SW 1271 (cell line): ENCODE measurements around the gene SCAF1.
A peak's percentile ranks its signal among the peaks of the same experiment; 100 is the strongest.

Experiments used
- DNase-seq, 2 experiments: peaks; one replicate each; lab custom pipeline; 2025; lab: John Stamatoyannopoulos, UW

The SCAF1 gene, protein sequence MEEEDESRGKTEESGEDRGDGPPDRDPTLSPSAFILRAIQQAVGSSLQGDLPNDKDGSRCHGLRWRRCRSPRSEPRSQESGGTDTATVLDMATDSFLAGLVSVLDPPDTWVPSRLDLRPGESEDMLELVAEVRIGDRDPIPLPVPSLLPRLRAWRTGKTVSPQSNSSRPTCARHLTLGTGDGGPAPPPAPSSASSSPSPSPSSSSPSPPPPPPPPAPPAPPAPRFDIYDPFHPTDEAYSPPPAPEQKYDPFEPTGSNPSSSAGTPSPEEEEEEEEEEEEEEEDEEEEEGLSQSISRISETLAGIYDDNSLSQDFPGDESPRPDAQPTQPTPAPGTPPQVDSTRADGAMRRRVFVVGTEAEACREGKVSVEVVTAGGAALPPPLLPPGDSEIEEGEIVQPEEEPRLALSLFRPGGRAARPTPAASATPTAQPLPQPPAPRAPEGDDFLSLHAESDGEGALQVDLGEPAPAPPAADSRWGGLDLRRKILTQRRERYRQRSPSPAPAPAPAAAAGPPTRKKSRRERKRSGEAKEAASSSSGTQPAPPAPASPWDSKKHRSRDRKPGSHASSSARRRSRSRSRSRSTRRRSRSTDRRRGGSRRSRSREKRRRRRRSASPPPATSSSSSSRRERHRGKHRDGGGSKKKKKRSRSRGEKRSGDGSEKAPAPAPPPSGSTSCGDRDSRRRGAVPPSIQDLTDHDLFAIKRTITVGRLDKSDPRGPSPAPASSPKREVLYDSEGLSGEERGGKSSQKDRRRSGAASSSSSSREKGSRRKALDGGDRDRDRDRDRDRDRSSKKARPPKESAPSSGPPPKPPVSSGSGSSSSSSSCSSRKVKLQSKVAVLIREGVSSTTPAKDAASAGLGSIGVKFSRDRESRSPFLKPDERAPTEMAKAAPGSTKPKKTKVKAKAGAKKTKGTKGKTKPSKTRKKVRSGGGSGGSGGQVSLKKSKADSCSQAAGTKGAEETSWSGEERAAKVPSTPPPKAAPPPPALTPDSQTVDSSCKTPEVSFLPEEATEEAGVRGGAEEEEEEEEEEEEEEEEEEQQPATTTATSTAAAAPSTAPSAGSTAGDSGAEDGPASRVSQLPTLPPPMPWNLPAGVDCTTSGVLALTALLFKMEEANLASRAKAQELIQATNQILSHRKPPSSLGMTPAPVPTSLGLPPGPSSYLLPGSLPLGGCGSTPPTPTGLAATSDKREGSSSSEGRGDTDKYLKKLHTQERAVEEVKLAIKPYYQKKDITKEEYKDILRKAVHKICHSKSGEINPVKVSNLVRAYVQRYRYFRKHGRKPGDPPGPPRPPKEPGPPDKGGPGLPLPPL

DNA sequence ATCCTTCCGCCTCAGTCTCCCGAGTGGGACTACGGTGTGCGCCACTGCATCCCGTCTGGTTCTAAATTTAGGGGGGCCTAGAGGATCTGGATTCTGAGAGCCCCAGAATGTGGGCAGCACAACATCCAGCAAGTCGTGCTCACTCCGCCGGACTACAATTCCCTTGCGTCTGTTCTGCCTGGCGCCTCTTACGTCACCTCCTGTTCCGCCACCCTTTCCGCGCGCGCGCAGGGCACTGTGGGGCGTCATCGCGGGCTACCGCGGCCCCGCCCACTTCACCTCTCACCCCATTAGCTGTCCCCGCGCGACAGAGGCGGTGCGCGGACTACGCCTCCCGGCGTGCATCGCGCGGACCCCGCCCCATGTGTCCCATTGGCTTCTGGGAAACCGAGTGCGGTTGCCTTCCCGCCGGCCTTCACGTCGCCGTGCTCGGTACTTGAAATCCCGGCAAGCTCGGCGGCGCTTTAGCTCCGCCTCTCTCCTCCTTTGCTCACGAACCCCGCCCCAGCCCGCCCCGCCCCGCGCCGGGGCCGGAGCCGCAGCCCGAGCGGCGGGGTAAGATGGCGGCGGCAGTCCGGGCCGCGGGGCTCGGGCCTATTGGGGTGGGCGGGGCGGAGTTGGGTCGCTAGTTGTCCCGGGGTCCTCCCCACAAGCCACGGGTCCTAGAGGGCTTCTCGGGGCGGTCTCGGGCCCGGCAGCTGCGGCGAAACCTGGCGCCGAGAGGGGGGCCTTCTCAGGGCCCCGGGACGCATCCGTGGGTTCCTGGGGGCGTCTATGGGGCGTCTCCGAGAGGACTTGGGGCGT is at the start of gene SCAF1:
SCAF1 (plus strand) TSS at position 522 of the 804 bp plus-strand sequence. CDS start 2,818 bp downstream, outside the sequence.
- DNase-seq, result peak; percentile 82 to 96

DNA sequence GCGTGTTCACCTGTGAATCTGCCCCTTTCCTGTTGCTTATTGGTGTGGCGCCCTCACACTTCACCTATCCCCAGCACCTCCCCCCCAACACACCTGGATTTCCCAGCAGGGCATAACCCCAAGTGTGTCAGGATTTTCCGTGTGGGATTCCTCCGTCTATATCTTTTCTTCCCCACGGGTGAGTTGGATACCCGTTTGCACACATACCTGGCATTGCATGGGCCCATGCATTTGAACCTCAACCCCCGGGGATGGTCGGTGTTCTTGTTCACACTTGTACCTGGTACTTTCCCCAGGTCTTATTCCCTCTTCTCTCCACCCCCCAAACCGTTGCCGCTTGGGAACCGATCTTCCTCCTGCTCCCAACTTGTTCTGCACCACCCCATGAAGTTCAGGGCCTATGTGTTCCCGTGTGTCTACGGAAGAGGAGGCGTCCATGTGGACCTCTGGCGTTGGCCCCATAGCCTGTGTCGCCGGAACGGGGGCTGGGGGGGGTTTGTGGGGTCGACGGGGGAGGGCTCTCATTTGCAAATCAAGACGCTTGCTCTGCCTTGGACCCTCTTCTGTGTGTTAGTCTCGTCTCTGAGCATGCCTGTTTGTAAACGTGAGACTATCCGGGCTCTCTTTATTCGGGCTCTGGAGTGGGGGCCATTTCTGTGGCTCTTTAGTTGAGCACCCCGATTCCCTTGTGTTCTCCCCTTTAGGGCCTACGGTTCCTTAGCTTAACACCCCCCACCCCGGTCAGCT is 49.4 kb upstream of the SCAF1 start:
- DNase-seq, result peak in 1 of 2 experiments; percentile 30

DNA sequence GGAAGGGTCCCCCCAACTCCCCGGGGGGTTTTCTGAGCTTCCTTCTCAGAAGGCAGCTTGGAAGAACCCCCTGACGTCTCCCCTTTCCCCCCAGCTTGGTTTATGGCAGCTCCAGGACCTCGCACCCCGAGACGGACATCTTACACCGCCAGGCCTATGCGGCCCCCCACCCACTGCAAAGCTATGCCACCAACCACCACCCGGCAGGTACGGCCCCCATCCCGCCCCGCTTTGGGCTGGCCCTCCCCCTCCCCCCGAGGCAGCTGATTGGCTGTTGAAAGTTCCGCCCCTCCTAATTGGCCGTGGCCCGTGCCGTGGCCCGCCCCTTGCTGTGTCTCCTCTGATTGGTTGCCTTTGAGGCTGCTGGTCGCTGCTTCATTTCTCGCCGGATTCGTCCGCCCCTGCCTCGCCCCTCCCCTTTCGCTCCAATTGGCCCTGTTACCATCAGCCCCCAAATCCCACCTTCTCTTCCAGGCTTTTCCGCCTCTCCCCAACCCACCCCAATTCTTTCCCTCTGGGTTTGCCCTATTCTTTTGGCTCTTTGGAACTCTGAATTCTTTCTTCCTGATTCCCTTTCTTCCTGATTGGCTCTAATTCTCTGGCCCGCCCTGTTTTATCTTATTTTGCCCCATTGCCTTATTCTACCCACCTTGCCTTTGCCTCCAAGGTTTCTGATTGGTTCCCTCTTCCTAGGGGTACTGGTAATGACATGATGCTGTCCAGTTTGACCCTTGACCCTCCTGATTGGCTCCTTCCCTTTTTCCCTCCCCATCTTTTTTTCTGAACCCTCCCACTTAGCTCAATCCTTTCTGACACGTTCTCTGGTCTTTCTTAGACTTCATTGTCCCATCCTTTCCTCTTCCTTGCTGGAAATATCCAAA is 48.5 kb upstream of the SCAF1 start:
- DNase-seq, result peak; percentile 57 to 86

DNA sequence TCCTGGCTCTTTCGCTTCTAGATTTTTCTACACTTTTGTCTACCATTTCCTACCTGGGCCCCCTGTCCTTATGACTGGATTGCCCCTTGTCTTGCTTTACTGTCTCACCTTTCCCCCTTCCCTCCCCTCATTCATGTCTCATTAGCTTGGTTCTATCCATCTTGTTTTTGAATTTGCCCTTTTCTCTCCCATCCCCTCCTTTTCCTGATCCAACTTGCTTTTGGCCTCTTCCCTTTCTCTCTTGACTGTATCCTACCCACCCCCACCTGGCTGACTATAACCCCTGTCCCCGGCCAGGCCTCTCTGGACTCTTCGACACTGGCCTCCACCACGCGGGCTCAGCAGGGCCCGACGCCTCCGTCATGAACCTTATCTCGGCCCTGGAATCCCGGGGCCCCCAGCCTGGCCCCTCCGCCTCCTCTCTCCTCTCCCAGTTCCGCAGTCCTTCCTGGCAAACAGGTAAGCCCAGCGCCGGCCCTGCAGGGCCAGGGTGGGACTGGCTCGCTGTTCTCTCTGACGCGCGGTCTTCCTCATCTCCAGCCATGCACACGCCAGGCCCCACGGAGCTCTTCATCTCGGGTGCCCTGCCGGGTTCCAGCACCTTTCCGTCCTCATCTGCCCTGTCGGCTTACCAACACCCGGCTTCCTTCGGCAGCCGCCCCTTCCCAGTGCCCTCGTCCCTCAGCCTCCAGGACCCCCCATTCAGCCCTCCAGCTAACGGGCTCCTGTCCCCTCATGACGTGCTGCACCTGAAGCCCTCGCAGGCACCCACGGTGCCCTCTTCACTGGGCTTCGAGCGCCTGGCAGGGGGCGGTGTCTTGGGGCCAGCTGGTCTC is 47.6 kb upstream of the SCAF1 start:
- DNase-seq, result no peak

DNA sequence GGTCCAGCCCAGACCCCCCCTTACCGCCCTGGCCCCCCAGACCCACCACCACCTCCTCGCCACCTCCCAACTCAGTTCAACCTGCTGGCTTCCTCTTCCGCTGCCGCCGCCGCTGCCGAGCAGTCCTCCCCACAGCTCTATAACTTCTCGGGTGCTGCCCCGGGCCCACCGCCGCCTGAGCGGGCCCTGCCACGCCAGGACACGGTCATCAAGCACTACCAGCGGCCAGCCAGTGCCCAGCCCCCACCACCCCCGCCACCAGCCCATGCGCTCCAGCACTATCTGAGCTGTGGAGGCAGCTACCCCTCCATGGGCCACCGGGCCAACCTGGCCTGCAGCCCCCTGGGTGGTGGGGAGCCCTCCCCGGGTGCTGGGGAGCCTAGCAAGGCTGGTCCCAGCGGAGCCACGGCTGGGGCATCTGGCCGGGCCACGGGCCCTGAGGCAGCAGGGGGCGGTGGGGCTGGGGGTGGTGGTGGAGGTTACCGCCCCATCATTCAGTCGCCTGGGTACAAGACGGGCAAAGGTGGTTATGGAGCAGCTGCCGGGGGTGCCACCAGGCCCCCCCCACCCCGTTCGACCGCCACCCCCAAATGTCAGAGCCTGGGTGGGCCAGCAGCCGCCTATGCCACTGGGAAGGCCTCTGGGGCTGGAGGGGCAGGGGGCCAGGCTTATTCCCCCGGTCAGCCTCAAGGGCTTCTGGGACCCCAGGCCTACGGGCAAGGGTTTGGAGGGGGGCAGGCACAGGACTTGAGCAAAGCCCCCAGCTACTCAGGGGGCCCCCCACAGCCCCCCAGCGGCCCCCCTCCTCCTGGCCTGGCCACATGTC is 46.8 kb upstream of the SCAF1 start:
- no peak for DNase-seq

DNA sequence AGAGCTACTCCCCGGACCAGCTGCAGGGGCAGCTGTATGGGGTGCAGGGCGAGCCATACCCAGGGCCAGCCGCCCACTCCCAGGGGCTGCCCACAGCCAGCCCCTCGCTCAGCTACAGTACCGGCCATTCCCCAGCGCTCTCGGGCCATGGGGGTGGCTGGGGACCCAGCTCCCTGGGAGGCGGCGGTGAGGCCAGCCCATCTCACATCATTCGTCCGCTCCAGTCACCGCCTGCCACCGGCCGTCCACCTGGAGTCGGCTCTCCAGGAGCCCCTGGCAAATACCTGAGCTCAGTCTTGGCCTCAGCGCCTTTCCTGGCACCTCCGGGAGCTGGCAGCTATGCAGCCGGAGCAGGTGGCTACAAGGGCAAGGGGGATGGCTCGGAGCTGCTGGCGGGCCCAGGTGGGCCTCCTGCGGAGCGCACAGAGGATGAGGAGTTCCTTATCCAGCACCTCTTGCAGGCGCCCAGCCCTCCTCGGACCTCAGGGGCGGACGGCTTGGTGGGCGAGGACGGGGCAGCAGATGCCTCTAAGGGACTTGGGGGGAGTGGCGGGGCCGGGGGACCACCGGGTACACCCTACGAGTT is 46.1 kb upstream of the SCAF1 start:
- no peak for DNase-seq

DNA sequence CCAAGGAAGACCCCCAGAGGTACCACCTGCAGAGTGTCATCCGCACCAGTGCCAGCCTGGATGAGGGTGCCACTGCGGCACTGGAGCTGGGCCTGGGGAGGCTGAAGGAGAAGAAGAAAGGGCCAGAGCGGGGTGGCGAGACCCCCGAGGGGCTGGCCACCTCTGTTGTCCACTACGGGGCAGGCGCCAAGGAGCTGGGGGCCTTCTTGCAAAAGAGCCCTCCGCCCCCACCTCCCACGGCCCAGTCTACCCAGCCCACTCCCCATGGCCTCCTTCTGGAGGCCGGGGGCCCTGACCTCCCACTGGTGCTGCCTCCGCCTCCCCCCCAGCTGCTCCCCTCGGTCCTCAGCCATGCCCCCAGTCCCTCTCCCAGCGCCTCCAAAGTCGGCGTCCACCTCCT is 45.6 kb upstream of the SCAF1 start:
- no peak for DNase-seq

DNA sequence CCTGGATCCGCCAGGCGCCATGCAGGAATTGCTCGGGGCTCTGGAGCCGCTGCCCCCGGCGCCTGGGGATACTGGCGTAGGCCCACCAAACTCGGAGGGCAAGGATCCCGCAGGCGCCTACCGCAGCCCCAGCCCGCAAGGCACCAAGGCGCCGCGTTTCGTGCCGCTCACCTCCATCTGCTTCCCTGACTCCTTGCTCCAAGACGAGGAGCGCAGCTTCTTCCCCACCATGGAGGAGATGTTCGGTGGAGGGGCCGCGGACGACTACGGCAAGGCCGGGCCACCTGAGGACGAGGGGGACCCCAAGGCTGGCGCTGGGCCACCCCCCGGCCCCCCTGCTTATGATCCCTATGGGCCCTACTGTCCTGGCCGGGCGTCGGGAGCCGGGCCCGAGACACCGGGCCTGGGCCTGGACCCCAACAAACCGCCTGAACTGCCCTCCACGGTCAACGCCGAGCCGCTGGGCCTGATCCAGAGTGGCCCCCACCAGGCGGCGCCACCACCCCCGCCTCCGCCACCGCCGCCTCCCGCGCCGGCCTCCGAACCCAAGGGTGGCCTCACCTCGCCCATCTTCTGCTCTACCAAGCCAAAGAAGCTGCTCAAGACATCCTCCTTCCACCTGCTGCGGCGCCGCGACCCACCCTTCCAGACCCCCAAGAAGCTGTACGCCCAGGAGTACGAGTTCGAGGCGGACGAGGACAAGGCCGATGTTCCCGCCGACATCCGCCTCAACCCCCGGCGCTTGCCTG is 44.9 kb upstream of the SCAF1 start:
- no peak for DNase-seq

DNA sequence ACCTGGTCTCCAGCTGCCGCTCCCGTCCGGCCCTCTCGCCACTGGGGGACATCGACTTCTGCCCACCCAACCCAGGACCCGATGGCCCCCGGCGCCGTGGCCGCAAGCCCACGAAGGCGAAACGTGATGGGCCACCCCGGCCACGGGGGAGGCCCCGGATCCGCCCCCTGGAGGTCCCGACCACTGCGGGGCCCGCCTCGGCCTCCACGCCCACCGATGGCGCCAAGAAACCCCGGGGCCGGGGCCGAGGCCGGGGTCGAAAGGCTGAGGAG is 44.4 kb upstream of the SCAF1 start:
- DNase-seq, result no peak

DNA sequence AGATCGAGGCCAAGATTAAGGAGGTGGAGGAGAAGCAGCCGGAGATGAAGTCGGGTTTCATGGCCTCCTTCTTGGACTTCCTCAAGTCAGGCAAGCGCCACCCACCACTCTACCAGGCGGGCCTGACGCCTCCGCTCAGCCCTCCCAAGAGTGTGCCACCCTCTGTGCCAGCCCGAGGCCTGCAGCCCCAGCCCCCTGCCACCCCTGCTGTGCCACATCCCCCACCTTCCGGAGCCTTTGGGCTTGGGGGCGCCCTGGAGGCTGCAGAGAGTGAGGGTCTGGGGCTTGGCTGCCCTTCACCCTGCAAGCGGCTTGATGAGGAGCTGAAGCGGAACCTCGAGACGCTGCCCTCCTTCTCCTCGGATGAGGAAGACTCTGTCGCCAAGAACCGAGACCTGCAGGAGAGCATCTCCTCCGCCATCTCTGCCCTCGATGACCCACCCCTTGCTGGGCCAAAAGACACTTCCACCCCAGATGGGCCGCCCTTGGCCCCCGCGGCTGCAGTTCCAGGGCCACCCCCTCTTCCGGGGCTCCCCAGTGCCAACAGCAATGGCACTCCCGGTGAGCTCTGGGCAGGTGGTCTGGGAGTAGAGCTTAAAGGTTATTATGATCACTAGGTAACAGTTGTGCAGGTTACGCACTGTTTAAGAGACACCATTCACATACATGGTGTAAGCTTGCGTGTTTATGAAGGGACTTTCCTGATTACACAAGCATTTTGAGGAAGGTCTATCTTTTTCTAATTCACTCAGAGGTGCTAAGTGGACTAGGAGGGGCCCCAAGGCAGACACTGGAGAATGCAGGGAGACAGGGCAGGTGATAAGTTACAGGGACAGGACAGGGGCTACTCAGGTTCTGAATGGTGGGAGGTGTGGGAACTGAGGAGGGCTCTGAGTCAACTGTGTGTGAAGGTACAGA is 42.4 kb upstream of the SCAF1 start:
- DNase-seq, result no peak

DNA sequence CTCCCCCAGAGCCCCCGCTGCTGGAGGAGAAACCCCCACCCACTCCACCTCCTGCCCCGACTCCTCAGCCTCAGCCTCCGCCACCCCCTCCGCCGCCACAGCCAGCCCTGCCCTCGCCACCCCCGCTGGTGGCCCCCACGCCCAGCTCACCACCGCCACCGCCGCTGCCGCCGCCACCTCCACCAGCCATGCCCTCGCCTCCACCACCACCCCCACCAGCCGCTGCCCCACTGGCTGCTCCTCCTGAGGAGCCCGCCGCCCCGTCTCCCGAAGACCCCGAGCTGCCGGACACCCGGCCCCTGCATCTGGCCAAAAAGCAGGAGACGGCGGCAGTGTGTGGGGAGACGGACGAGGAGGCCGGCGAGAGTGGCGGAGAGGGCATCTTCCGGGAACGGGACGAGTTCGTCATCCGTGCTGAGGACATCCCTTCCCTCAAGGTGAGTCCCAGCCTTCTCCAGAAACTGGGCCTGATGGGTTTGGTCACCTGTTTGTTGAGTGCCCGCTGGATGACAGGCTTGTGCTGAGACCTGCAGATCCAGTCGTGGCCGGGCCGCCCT is 40.4 kb upstream of the SCAF1 start:
- DNase-seq, result no peak

DNA sequence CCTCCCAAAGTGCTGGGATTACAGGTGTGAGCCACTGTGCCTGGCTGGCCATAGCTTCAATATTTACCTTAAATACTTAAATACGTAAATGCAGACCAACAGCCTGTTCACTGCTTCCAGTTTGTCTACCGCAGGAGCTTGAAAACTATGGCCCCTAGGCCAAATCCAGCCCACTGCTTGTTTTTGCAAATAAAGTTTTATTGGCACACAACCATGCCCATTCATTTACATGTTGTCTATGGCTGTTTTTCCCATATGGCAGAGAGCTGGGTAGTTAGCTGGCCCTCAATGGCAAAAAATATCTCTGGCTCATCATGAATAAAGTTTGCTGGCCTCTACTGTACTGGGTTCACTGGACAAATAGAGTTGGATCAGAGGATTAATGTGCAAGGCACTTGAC is 39.2 kb upstream of the SCAF1 start:
- DNase-seq, result no peak

DNA sequence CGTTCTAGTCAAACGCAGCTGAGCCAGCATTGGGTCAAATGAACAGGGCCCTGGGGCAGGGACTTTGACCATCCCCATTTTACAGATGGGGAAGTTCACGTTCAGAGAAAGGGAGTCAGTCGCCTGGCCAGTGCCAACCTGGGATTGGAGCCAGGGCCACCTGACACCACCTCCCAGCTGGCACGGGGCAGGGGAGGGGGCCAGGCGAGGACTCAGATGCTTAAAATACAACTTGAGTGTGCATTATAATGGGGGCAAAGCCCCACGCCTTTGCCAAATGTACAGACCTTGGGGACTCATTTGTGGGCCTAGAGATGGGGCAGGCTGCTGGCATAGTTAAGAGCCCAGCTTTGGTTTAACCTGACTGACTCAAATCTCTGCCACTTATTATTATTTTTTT is 36.4 kb upstream of the SCAF1 start:
- DNase-seq, result no peak

DNA sequence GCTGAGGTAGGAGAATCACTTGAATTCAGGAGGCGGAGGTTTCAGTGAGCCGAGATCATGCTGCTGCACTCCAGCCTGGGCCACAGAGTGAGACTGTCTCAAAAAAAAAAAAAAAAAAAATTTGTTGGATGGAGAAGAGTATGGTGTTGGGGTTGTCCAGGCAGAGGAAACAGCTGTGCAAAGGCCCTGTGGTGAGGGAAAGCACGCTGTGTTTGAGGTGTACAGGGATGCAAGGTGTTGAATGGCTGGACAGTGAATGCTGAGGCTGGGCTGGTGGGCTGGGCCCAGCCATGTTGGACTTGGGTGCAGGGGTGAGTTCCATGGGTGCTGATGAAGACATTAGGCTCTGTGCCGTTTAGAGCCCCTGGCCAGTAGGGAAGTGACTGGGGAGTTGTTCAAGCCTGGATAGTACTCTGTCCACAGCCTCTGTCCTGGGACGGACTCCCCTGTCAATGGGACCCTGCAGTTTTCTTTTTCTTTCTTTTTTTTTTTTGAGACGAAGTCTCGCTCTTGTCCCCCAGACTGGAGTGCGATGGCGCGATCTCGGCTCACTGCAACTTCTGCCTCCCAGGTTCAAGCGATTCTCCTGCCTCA is 32.4 kb upstream of the SCAF1 start:
- no peak for DNase-seq

DNA sequence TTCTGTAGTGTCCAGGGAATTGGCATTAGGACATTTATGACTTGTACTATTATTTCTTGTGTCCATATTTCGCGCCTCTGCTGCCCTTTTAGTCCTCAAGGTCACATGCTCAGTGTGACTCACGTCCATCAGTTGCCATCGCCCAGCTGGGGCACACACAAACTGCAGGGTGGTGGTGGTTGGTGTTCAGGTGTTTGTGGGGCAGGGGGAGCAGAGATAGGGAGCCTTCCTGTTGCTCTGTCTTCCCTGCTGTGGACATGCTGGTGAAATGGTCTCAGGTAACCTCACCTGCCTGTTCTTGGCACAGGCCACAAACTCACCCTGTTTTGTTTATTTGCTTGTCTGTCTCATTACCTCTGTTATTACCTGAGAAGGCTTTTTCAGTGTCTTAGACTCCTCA is 28.6 kb upstream of the SCAF1 start:
- peak in 1 of 2 experiments; percentile 48 for DNase-seq
